HG03039 (cell line): ENCODE results near the gene FRMD3.

Source experiments
- ATAC-seq: cut with Tn5 transposase; IDR thresholded peaks from one replicate; pipeline ENCODE4 v1.9.1; 2021; ENCODE audit warnings: mild to moderate bottlenecking, moderate library complexity; ENCODE audit not compliant: unreplicated experiment

FRMD3 gene

DNA sequence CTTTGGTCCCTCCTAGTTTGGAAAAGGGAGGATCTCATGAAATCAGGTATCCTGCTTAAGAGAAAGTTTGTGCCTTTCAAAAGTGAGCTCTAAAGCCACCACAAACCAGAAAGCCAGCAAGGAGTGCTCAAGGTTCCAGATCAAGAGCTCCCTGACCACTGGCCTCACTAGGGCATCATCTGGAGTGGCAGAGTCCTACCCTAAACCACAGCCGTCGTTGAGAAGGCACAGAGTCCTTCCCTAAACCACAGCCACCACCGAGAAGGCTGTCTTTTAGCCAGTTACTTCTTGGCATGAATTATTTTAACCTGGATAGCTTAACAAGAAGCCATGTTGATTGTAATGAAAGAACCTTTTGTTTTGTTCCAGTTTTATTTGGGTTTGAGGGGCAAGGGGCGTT, 102.9 kb downstream of the FRMD3 start:
- ATAC-seq: no peak

DNA sequence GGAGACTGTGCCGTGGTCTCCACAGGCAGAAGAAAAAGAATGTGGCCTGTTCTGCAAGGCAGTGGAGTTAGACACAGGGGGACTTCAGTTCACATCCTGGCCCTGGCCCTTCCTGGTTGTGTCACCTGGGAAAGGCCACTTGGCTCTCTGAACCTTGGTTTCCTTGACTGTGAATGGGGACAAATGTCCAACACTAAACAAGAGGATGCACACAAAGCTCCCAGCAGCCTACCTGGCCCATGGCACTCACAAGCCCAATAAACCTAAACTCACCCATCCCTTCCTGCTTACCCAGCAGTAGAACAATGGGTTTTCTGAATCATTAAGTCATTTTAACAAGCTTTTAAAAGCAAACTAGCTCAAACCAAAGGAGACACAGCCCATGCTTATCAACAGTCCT, 103.9 kb downstream of the FRMD3 start:
- ATAC-seq: no peak

DNA sequence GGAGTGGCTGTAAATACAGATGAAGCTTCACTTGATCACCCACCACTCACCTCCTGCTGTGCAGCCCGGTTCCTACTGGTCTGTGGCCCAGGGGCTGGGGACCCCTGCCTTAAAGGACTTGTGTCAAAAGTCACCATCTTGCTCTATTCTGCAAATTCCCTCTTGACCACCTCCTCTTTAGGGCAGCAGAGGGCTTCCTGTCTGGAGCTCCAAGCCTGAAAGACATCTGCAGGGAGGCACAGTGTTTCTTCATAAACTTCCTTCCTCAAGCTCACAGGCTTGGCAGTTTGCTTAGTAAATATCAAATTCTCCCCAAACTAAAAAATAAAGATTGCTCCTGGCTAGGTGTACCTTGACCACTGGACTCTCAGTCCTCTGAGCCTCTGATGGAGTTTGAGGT, 104.4 kb downstream of the FRMD3 start:
- no peak for ATAC-seq

DNA sequence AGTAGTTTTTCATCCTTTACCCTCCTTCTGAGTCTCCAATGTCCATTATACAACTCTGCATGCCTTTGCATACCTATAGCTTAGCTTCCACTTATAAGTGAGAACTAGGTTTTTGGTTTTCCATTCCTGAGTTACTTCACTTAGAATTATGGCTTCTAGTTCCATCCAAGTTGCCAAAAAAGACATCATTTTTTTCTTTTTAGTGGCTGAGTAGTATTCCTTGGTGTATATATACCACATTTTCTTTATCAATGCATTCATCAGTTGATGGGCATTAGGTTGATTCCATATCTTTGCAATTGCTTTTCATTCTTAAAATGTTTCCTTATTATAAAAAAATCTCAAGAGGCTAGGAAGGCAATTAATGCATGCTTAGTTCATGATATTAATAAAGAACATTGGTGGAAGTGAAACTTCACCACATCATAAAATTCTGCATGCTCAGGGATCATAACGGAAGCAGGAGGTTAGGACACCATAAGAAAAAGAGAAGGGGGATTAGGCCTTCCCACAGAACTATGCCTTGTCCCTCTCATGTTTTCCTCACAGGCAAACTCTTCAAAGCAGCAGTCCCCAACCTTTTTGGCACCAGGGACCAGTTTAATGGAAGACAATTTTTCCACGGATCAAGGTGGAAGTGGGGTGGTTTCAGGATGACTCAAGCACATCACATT, 105.2 kb downstream of the FRMD3 start:
- no peak for ATAC-seq

DNA sequence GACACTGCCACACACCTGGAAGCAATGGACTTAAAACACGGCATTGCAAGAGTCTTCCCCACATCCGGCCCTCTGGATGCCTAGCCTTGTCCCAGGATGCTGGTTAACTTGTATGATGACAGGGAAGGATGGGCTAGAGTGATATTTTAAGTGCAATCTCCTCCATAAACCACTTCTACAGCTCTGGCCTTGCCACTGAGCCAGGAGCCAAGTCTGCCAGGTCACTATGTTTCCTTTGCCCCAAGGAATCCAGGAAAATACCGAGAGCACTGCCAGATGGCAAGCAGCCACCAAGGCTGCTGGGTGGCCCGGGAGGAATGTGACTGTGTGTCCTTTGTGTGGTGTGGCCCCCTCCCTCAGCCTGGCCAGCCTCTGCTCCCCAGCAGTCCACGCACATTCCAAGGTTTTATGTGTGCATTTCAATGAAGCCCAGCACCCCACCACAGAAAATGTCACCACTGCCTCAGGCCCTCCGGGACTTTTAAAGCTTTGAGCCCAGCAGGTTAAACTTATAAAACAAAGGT, 106.0 kb downstream of the FRMD3 start:
- ATAC-seq: no peak

DNA sequence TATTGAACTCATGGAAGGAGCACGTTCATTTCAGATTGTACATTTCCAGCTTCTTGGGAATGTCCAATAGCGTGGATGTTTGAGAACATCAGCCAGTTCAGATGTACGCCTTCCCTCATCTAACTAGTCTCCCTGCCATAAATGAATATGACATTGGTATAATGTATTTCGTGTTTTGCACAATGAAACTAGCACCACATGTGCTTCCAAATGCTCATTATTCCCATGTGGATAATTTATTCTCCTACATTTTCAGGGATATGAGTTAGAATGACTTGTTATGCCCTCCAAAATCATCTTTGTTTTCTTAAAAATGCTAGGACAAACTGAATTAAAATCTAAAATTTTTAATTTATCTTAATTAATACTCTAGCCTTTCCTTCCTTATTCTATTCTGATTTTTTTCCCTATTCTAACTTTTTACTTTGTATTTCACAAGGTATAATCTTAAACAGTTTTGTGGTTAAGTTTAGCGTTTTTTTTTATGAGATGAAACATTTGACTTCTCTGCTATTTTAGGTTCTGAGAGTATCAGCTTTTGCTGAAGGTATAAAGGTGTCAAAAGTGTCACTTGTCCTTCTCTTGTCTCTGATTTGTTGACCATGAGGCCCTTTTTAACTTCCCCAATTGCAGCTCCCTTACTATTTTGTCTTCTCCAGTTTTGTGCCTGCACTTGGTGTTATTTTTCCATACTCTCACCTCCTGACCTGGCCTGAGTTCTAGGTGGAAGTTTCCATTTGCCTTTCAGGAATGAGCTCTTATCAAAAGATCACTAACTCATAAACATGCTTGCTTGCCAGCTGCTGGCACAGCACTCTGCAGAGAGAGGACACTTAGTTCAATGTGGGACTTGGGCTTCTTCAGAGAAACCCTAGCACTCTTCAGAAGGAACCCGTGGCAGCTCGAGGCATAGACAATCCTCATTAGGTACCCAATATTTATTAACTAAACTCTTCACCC, 106.8 kb downstream of the FRMD3 start:
- ATAC-seq: no peak

DNA sequence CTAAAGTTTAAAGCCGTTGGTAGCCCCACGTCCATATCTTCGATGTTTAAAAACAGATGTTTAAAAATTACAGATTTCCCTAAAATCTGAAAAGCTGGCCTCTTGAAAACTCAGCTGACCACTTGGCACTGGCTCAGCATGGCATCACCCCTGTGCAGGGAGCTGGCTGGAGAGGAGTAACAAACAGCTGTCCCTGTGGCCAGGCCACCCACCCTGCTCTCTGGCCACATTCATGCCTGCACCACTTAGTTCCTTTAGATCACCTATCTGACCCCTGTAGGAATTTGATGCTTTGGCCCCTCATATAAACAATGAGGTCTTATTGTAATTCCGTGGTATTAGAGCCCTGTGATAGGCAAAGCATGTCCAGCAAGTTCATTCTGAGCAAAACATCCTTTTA, 107.5 kb downstream of the FRMD3 start:
- no peak for ATAC-seq

DNA sequence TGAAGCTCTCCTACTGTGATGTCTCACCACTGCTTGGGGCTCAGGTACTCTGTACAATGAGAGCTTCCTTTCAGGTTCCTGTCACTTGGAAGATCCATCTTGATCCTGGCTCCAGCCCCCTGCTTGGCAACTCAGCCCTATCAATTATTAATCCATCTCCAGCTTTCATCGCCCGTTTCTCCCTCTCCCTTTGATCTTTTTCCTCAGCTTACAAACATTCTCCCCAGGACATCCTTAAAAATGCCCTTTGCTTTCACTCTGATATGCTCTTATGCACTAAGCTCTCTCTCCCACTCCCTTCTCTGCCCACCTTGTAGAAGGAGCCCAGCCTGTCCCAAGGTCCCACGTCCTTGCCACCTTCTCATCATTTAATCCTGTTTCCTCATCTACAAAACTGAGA, 109.0 kb downstream of the FRMD3 start:
- ATAC-seq: no peak

DNA sequence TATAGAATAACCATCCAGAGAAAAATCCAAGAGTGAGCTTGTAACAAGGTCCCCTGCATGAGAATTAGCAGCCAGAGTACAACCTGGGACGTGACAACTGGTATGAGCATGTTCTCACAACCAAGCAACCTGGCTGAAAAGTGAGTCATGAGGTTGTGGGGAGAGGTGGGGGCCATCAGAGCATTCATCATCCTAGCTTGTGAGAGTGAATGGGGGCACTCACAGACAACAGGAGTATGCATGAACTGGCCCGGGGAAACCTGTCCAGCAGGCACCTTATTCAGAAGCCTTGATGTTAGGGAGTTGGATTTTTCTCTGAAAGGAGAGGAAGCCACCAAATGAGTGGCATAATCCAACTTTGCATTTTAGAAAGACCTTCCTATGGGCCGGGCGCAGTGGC, 113.0 kb downstream of the FRMD3 start:
- no peak for ATAC-seq

DNA sequence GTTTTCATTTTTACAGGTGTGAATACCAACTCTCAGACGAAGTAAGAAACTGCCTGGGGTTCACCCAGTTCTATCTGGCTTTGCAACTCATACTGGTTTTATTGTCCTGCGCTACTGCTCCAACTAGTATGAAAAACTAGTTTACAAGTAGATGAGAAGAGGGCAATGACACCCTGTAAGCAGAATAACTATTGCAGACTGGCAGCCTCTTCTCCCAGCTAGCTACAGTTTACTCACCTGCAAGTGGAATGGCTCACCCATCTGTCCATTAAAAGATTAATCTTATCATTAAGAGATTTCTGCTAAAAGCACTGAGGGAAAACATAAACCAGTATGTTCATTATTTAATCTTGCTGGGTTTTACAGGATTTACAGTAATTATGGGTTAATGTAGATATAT, 113.4 kb downstream of the FRMD3 start:
- no peak for ATAC-seq

DNA sequence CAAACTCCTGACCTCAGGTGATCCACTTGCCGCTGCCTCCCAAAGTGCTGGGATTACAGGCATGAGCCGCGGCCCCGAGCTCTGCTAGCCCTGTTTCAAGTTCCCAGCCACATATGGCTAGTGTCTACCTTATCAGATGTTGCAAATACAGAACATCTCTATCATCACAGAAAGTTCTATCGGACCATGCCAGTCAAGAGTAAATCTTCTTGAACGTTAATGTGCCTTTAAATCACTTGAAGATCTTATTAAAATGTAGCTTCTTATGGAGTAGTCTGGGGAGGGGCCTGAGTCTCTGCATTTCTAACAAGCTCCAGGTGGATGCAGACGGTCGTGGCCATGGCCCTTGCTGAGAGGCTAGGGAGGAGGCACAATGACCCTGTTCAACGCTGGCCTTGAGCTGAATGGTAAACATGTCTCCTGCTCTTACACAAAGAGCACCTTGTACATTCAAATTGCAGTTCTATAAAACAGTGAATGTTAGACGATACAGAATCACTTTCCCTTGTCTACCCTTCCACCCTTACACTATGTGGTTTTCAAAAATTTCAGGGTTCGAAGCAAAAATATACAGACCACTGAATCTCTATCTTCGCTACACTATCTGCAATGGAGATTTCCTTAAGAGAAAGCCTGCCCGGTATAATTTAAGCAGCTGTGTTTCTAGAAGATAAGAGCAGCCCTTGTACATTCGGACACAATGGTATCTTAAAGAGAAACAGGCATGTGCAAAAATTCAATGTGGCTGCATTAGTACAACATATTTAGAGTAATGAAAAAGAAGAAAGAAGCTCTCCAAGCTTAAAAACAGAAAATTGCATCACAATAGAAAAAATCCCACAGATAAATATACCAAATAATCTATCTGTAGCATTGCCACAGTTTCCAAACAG, 114.1 kb downstream of the FRMD3 start:
- no peak for ATAC-seq

DNA sequence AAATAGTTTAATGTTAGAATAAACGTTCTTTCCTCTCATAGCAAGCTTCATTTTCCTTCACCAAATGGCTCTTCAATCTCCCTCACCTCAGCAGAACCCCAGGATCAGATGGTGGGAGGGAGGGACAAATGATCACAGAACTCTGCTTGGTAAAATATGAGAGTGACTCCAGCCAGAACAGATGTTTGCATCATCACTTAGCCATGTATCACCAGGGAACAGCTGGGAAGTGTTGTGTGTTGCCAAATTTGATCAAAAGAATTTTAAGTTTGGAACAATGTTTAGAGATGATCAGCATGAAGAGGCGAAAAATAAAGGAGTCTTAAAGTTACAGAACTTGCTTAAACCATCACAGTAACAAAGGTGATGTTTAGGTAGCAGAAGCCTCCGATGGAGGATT, 115.7 kb downstream of the FRMD3 start:
- ATAC-seq: no peak

DNA sequence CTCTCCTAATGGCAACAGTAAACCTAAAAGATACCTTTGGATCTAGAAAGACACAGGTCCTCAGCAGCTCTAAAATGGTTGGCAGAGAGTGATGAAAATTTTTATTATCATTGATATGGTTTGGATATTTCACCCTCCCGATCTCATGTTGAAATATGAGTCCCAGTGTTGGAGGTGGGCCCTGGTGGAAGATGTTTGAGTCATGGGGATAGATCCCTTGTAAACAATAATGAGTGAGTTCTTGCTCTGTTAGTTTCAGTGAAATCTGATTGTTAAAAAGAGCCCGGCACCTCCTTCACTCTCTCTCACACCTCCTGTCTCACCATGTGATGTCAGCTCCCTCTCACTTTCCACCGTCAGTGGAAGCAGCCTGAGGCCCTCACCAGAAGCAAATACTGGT, 117.7 kb downstream of the FRMD3 start:
- no peak for ATAC-seq

DNA sequence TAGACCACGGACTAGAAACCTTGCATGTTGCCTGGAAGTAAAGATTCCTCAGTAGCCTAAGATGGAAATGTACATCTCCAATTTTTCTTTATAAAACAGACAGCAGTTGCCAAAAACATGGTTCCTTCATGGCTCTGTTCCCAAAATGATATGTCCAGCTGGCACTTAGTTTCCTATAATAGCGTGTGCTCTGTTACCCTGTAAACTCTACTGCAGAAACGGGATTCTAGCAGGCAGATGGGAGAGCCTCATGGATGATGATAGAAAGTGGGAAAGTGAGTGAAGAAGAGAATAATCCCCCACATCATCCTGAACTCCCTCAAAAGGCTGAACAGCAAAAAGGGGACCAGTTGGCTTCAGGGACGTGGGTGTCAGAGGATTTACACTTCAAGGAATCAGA, 118.2 kb downstream of the FRMD3 start:
- ATAC-seq: no peak

DNA sequence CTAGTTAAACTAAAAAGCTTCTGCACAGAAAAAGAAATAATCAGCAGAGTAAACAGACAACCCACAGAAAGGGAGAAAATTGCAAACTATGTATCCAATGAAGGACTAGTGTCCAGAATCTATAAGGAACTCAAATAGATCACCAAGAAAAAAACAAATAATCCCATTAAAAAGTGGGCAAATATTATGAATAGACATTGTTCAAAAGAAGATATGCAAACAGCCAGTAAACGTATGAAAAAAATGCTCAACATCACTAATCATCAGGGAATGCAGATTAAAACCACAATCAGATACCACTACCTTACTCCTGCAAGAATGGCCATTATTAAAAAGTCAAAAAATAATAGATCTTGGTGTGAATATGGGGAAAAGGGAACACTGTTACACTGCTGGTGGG, 119.9 kb downstream of the FRMD3 start:
- no peak for ATAC-seq

DNA sequence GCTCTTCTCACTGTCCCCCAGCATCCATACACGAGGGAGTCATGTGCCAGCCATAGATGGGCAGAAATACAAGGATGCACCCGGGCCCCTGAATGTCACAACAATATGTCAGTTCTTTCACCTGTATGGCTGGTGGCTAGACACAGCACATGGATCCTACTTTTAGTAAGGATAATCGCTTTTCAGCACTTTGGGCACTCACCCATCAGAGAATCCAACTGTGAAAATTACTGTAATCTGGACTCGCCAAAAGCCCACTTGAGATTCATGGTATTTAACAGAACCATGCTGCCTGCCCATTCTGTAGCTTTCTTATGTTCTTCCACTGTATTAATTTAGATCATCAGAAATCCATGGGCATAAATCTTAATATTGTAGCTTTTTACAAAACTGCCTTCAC, 124.8 kb downstream of the FRMD3 start:
- no peak for ATAC-seq

DNA sequence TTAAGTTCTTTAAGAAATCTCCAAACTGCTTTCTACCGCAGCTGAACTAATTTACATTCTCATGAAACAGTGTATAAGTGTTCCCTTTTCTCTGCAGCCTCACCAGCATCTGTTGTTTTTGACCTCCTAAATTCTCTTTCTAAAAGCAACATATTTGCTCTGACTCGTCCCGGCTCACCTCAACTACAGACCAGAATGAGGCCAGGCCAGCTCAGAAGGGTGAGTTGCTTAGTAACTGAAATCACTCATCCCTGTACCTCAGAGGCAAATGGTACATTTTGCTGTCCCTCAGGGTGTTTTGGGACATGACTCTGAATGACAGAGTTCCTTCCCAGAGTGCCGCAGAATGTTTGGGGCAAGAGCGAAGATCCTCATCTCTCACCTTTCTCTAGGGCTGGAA, 127.5 kb downstream of the FRMD3 start:
- no peak for ATAC-seq

DNA sequence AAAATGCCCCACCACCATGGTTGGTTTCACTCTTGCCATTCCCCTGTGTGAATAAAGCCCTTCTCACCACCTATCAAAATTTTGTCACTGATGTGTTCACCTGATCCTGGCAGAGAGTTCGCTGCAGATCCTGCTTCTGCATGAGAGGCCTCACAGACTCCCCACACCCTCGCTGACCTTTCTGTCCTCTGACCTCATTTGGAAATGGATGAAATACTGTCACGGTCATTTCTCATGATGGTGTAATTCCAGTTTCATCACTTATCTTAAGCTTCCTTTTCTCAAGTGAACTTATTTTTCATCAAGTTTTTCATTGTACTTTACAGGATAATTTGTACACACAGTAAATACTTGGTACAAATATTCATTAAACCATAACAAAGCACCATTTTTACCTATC, 131.3 kb downstream of the FRMD3 start:
- ATAC-seq: no peak

DNA sequence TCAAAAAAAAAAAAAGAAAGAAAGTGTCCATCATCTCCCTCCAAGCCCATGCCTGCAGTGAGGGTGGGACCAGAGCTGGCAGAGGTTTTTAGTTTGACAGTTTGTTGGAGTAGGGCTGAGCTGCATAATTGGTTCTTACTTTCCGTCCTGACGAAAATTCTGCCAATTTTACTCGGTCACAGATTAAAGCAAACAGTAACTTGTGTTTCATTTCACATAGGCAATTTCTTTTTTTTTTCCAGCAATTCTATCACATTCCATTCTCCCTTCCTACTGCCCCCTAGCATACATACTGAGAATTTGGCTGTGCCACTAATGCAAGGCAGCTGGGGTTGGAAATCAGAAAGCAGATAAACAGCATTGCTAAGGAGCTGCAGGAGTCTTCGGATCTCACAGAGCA, 132.4 kb downstream of the FRMD3 start:
- ATAC-seq: no peak

DNA sequence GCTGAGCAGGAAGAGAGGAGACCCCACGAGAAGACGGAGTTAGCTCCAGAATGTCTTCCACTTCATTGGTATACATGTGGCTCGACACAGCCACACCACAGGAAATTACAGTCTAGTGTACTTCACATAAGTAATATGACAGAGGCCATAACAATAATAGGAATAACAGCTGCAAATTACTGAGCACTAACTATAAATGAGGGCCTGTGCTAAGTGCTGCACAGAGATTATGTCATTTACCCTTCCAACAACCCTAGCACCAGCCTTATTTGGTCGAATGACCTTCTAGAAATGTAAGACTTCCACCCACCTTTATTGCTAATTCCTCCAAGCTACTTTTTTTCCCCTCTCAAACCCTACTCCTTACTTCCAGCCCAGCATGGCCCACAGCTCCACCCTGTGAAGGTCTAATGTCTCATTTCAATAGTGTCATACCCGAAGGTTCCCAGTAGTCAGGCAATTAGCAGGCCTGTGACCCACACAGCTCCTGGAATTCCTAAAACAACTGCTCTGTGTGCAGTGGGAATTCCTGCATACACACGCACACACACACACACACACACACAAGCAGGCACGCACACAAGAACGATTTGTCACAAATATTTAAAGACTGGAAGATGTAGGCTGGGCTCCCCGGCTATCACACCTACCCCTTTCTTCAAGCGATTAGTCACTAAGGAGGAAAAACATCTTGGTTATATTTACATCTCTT, 134.5 kb downstream of the FRMD3 start:
- ATAC-seq: no peak
